Measurements from ENCODE around the gene MATK. TPM values are rescaled to one million over a fixed set of nuclear protein-coding genes. Genes with fewer than 3 reads are reported as not detected.

Gene MATK
- total and polyA plus RNA-seq, 12 donors = 0.14 to 4.9 (median 0.49) TPM

DNA sequence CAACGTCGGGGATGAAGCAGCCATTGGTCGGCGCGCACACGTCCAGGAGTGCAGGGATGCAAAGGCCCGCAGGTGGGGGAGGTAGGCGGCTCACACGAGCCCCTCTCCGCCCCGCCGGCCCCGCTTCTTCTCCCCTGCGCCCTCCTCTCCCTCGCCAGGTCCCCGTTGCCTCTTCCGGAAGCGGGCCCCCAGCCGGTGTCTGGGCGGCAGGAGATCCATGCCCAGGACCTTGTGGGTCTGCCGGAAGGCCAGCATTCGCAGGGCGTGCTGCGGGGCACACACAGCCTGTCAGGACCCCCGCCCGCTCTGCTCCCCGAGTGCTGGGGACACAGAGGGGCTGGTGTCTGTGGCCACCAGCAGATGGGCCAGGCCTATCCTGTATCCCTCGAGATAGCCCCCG lies 19.7 kb upstream of the MATK start:
- H3K4me1 ChIP-seq = peaks cover 5 to 21% (median 12%) of the 10 kb centered on the region in 9 donors
- no peak overlapping the region for H3K4me3 ChIP-seq
- no peaks in the 10 kb centered on the region for H3K9me3 ChIP-seq
- peaks cover 0 to 24% (median 21%) of the 10 kb centered on the region in 7 donors for H3K27me3 ChIP-seq
- DNase-seq (no peak), ATAC-seq (no peak)
- H3K36me3 ChIP-seq = no peaks in the 10 kb centered on the region
- intact Hi-C loops (cut with DNase I) = no loop called here
- WGBS, 2 donors = 87 to 89% methylated on average over 28 to 29 of the region's 29 CpGs
- no peak overlapping the region for H3K27ac ChIP-seq
- TF ChIP-seq, protein P1, sequence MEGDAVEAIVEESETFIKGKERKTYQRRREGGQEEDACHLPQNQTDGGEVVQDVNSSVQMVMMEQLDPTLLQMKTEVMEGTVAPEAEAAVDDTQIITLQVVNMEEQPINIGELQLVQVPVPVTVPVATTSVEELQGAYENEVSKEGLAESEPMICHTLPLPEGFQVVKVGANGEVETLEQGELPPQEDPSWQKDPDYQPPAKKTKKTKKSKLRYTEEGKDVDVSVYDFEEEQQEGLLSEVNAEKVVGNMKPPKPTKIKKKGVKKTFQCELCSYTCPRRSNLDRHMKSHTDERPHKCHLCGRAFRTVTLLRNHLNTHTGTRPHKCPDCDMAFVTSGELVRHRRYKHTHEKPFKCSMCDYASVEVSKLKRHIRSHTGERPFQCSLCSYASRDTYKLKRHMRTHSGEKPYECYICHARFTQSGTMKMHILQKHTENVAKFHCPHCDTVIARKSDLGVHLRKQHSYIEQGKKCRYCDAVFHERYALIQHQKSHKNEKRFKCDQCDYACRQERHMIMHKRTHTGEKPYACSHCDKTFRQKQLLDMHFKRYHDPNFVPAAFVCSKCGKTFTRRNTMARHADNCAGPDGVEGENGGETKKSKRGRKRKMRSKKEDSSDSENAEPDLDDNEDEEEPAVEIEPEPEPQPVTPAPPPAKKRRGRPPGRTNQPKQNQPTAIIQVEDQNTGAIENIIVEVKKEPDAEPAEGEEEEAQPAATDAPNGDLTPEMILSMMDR (IDR thresholded peaks at IDR 0.05) = no peak

DNA sequence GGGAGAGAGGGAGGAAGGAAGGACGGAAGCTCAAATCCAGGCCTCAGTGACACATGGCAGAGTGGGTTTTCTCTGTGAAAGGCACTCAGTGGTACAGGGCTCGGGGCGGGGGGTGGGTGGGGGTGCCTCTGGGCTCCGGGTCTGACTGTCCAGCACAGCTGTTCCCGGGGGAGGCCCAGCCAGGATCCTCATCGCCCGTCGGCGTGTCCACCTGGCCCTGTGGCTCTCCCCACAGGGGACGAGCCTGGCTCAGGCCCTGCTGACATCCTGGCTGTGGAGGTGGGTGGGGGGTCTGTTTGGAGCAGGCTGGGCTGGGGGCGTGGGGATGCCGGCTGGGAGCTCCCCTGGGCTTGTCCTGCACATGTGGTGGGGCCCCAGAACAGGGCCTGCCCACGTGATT lies 18.2 kb upstream of the MATK start:
- TF ChIP-seq, protein P1 (IDR thresholded peaks at IDR 0.05) = no peak
- Histone ChIP-seq H3K9me3 (no peaks in the 10 kb centered on the region), H3K36me3 (no peaks in the 10 kb centered on the region), H3K27me3 (peaks cover 0 to 38% (median 33%) of the 10 kb centered on the region in 7 donors), H3K4me1 (peaks cover 5 to 21% (median 12%) of the 10 kb centered on the region in 9 donors), H3K27ac (no peak overlapping the region), H3K4me3 (no peak overlapping the region)
- intact Hi-C loops (cut with DNase I) = no loop called here
- no peak for ATAC-seq
- no peak for DNase-seq
- WGBS, 2 donors = 71 to 72% methylated on average over 13 of the region's 13 CpGs

DNA sequence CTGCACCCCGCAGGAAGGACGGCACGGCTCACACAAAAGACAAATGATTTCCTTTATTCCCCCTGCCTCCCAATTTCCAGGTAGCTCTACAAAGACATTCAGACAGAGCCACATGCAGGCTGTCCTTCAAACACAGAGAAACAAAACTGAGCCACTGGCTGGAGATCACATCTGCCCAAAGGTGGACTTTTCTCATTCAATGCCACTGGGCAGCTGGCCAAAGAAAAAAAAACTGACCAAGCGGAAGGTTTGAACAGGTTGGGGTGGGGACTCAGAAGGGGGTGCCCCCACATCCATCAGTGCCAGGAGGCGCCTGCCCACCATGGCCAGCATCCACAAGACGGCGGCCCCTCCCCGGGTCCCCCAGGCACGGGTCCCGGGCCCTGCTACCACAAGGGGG lies 17.8 kb upstream of the MATK start:
- peaks cover 5 to 21% (median 12%) of the 10 kb centered on the region in 9 donors for H3K4me1 ChIP-seq
- TF ChIP-seq, protein P1 (IDR thresholded peaks at IDR 0.05) = no peak
- WGBS, 2 donors = 73 to 76% methylated on average over 10 of the region's 10 CpGs

DNA sequence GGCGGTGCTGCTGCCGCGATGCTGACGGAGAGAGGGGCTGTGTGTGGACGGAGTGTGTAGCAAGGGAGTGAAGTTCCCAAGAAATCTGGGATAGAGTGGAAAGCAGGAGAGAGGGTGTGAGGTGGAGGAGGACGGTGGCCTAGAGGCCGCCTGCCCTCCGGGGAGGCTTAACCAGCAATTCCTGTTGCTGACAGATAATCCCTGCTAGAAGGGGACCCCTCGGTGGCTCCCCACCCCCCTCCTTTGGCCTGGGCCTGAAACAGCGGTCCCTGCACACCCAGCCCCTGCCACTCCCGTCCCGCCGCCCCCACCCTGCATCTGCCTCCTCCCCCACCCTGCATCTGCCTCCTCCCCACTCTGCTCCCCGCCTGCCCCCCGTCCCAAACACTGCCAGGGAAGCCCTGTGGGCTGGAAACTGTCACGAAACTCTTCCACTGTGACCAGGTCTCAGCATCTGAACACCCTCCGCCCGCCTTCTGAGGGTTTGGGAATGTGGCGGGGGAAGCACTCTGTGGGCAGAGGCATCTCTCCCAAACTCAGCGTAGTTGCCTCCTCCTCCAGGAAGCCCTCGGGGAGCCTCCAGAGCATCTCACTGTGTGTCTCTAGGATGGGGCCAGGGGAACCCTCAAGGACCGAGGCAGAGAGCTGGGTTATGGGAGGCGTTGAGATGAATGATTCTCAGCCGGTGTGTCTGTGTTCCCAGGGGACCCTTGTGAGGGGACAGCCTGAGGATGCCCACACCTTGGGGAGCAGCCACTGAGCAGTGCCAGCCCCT lies 17.1 kb upstream of the MATK start:
- no peak overlapping the region for H3K4me3 ChIP-seq
- peaks cover 0 to 47% (median 41%) of the 10 kb centered on the region in 7 donors for H3K27me3 ChIP-seq
- intact Hi-C loops (cut with DNase I) = no loop called here
- ATAC-seq (no peak), DNase-seq (no peak)
- H3K4me1 ChIP-seq = peaks cover under 1 to 20% (median 12%) of the 10 kb centered on the region in 9 donors
- 78 to 83% methylated on average over 23 to 24 of the region's 24 CpGs for WGBS, 2 donors
- H3K27ac ChIP-seq = no peak overlapping the region
- TF ChIP-seq, protein P1 (IDR thresholded peaks at IDR 0.05) = no peak
- H3K36me3 ChIP-seq = no peaks in the 10 kb centered on the region
- no peaks in the 10 kb centered on the region for H3K9me3 ChIP-seq

More for the DNA sequence above, 17.8 kb upstream of the MATK start:
- ATAC-seq = no peak
- intact Hi-C loops (cut with DNase I) = no loop called here
- no peaks in the 10 kb centered on the region for H3K9me3 ChIP-seq
- no peak for DNase-seq
- H3K27ac ChIP-seq = no peak overlapping the region
- H3K27me3 ChIP-seq = peaks cover 0 to 42% (median 38%) of the 10 kb centered on the region in 7 donors
- H3K36me3 ChIP-seq = no peaks in the 10 kb centered on the region
- no peak overlapping the region for H3K4me3 ChIP-seq
